Stomach (tissue), 4 donors: ENCODE measurements around the gene EIF2A.

ENCODE experiments used
- CTCF ChIP-seq, 7 experiments: fragments of 450-650 bp in 4 of 7; fragments of 200-600 bp in 3 of 7; sonication (generic) in 3 of 7; IDR thresholded peaks; one replicate each; pipeline ENCODE4 v1.5.1; 2016 to 2019; ENCODE audit warnings: antibody characterized with exemption in 7 of 7, control low read depth in 2 of 7, mild to moderate bottlenecking in 1 of 7
- POLR2AphosphoS5 ChIP-seq, 3 donors: sonication (generic); formaldehyde crosslinking; IDR thresholded peaks; one replicate each; pipeline ENCODE4 v1.6.1; 2016; ENCODE audit warnings: antibody characterized with exemption in 3 of 3

GRCh38 chr3:150547045-150547741 lies 606 bp downstream of the EIF2A start:
- TF ChIP-seq CTCF (IDR thresholded peaks at IDR 0.05) (peak in 1 of 7 experiments; percentile 5), POLR2AphosphoS5 (IDR thresholded peaks at IDR 0.05) (no peak)
